H9 (cell line): ENCODE data around the gene PIAS2. TPM values are rescaled to one million over a fixed set of nuclear protein-coding genes. Genes with fewer than 3 reads are reported as not detected.
"Not testable (repeated sequence)": the region's sequence is repeated elsewhere in the genome, so short reads cannot be mapped to it uniquely, and the experiment has no call there.

Experiments
- DNase-seq: peaks from one replicate; pipeline ENCODE4 v3.0.0-alpha.2; 2017
- H2AFZ ChIP-seq: one replicate; pipeline ENCODE4 v1.6.1; 2013; ENCODE audit warnings: mild to moderate bottlenecking, low read length, control low read depth, moderate library complexity
- H2AK5ac ChIP-seq: 2 replicates; pipeline ENCODE4 v1.6.1; 2013; ENCODE audit warnings: low read length, control low read depth, mixed read lengths; ENCODE audit not compliant: insufficient read length
- H2BK120ac ChIP-seq: one replicate; pipeline ENCODE4 v1.6.1; 2013; ENCODE audit warnings: low read depth, mild to moderate bottlenecking, low read length, control low read depth, inconsistent platforms; ENCODE audit not compliant: poor library complexity, severe bottlenecking
- H2BK12ac ChIP-seq: 2 replicates; pipeline ENCODE4 v1.6.1; 2013; ENCODE audit warnings: low read length, control low read depth, mixed read lengths, low read depth; ENCODE audit not compliant: insufficient read length
- H2BK15ac ChIP-seq: 2 replicates; pipeline ENCODE4 v1.6.1; 2013; ENCODE audit warnings: low read depth, low read length, control low read depth
- H2BK20ac ChIP-seq: one replicate; pipeline ENCODE4 v1.6.1; 2013; ENCODE audit warnings: low read depth, mild to moderate bottlenecking, low read length, control low read depth, inconsistent platforms; ENCODE audit not compliant: poor library complexity, severe bottlenecking
- H2BK5ac ChIP-seq: 2 replicates; pipeline ENCODE4 v1.6.1; 2013; ENCODE audit warnings: low read length, control low read depth, mixed read lengths; ENCODE audit not compliant: insufficient read length
- H3K14ac ChIP-seq: 2 replicates; pipeline ENCODE4 v1.6.1; 2013; ENCODE audit warnings: low read length, control low read depth; ENCODE audit not compliant: insufficient read depth
- H3K18ac ChIP-seq: 2 replicates; pipeline ENCODE4 v1.6.1; 2013; ENCODE audit warnings: low read depth, mild to moderate bottlenecking, mixed read lengths, low read length, control low read depth; ENCODE audit not compliant: insufficient read length
- H3K23ac ChIP-seq: 2 replicates; pipeline ENCODE4 v1.6.1; 2013; ENCODE audit warnings: low read length, control low read depth, mixed read lengths, low read depth; ENCODE audit not compliant: insufficient read length
- H3K23me2 ChIP-seq: 2 replicates; pipeline ENCODE4 v1.6.1; 2013; ENCODE audit warnings: low read depth, mild to moderate bottlenecking, mixed read lengths, low read length, control low read depth; ENCODE audit not compliant: insufficient read length, poor library complexity, severe bottlenecking
- H3K27ac ChIP-seq: 2 replicates; pipeline ENCODE4 v1.5.1; 2013; ENCODE audit warnings: low read length, control low read depth, mixed read lengths, low read depth; ENCODE audit not compliant: insufficient read length
- H3K27me3 ChIP-seq: 2 replicates; pipeline ENCODE4 v1.6.1; 2013; ENCODE audit warnings: low read length, control low read depth, inconsistent platforms; ENCODE audit not compliant: insufficient read depth
- H3K4ac ChIP-seq: 2 replicates; pipeline ENCODE4 v1.6.1; 2013; ENCODE audit warnings: low read depth, mild to moderate bottlenecking, control low read depth, inconsistent platforms, low read length, moderate library complexity
- H3K4me1 ChIP-seq: 2 replicates; pipeline ENCODE4 v1.6.1; 2013; ENCODE audit warnings: low read length, control low read depth, inconsistent platforms; ENCODE audit not compliant: insufficient read depth
- H3K4me2 ChIP-seq: 2 replicates; pipeline ENCODE4 v1.6.1; 2013; ENCODE audit warnings: low read length, control low read depth, mixed read lengths; ENCODE audit not compliant: insufficient read length, insufficient read depth
- H3K56ac ChIP-seq: 2 replicates; pipeline ENCODE4 v1.6.1; 2013; ENCODE audit warnings: low read depth, mild to moderate bottlenecking, mixed read lengths, low read length, control low read depth; ENCODE audit not compliant: insufficient read length
- H3K79me1 ChIP-seq: 2 replicates; pipeline ENCODE4 v1.6.1; 2013; ENCODE audit warnings: low read depth, mild to moderate bottlenecking, moderate library complexity, low read length, control low read depth, inconsistent platforms; ENCODE audit not compliant: insufficient read depth, poor library complexity, severe bottlenecking
- H3K79me2 ChIP-seq: 2 replicates; pipeline ENCODE4 v1.6.1; 2013; ENCODE audit warnings: low read length, control low read depth, inconsistent platforms; ENCODE audit not compliant: insufficient read depth
- H3K9ac ChIP-seq: 2 replicates; pipeline ENCODE4 v1.6.1; 2013; ENCODE audit warnings: low read length, control low read depth, mixed read lengths; ENCODE audit not compliant: insufficient read length; ENCODE audit errors: extremely low read depth
- H3K9me3 ChIP-seq: one replicate; pipeline ENCODE4 v1.6.1; 2013; ENCODE audit warnings: low read depth, low read length, inconsistent platforms; ENCODE audit not compliant: control insufficient read depth
- H3T11ph ChIP-seq: one replicate; pipeline ENCODE4 v1.6.1; 2013; ENCODE audit warnings: mild to moderate bottlenecking, low read length, control low read depth, inconsistent platforms
- H4K20me1 ChIP-seq: one replicate; pipeline ENCODE4 v1.6.1; 2013; ENCODE audit not compliant: control insufficient read depth, insufficient read length, insufficient read depth
- H4K5ac ChIP-seq: 2 replicates; pipeline ENCODE4 v1.6.1; 2013; ENCODE audit warnings: low read depth, mild to moderate bottlenecking, mixed read lengths, low read length, control low read depth; ENCODE audit not compliant: insufficient read length
- H4K8ac ChIP-seq: replicated peaks from 2 replicates; pipeline ENCODE4 v1.6.1; 2013; ENCODE audit warnings: low read length, control low read depth, mixed read lengths, low read depth; ENCODE audit not compliant: insufficient read length
- H4K91ac ChIP-seq: 2 replicates; pipeline ENCODE4 v1.6.1; 2013; ENCODE audit warnings: low read depth, mild to moderate bottlenecking, moderate library complexity, mixed read lengths, low read length, control low read depth; ENCODE audit not compliant: insufficient read length
- H3K27ac Mint-ChIP-seq, 3 experiments: 2 replicates in 2 of 3; 3 replicates in 1 of 3; pipeline ENCODE4 v1.8.0; 2020 to 2021; ENCODE audit warnings: mixed read lengths in 3 of 3, mild to moderate bottlenecking in 1 of 3, moderate library complexity in 1 of 3
- H3K27me3 Mint-ChIP-seq: 2 replicates; pipeline ENCODE4 v1.8.0; 2021; ENCODE audit warnings: low read depth, mild to moderate bottlenecking, moderate library complexity, mixed read lengths
- H3K36me3 Mint-ChIP-seq, 3 experiments: 2 replicates in 2 of 3; 3 replicates in 1 of 3; pipeline ENCODE4 v1.8.0; 2020 to 2021; ENCODE audit warnings: low read depth in 3 of 3, mixed read lengths in 3 of 3; ENCODE audit not compliant: insufficient read depth in 1 of 3
- H3K4me1 Mint-ChIP-seq, 2 experiments: 2 replicates each; pipeline ENCODE4 v1.8.0; 2020; ENCODE audit warnings: mixed read lengths in 2 of 2
- H3K4me3 Mint-ChIP-seq, 2 experiments: 2 replicates in 1 of 2; 3 replicates in 1 of 2; pipeline ENCODE4 v1.8.0; 2020 to 2021; ENCODE audit warnings: mild to moderate bottlenecking in 2 of 2, mixed read lengths in 2 of 2, moderate library complexity in 1 of 2
- H3K9me3 Mint-ChIP-seq, 2 experiments: 2 replicates in 1 of 2; 3 replicates in 1 of 2; pipeline ENCODE4 v1.8.0; 2020; ENCODE audit warnings: mild to moderate bottlenecking in 2 of 2, mixed read lengths in 2 of 2, moderate library complexity in 1 of 2
- WGBS: extraction: QIAGEN DNeasy Blood & Tissue Kit; methylation state at CpG from one replicate; pipeline ENCODE4 v1.1.7; 2013; ENCODE audit warnings: missing lambda C conversion rate, low lambda C conversion rate, mixed read lengths; ENCODE audit not compliant: insufficient read length; ENCODE audit errors: extremely low coverage; 5-methylcytosine and 5-hydroxymethylcytosine counted together
- total RNA-seq: library from RNA; stranded (reverse); gene quantifications from 2 replicates; pipeline ENCODE4 v1.2.1, GENCODE V29; 2021

PIAS2 gene
- total RNA-seq, 1 experiment from 2014 or later, result 58.4 TPM

GRCh38 chr18:46964579-46965293 lies 47.4 kb upstream of the PIAS2 start:
- not testable (repeated sequence) for H2BK12ac ChIP-seq, H4K8ac ChIP-seq, H2AK5ac ChIP-seq, H4K91ac ChIP-seq, H2BK120ac ChIP-seq, H3K4me1 ChIP-seq, H3K4ac ChIP-seq, H3K4me3 Mint-ChIP-seq, H3K27me3 Mint-ChIP-seq, H2BK5ac ChIP-seq, H3K18ac ChIP-seq, H2BK20ac ChIP-seq, H3K4me2 ChIP-seq, H3K14ac ChIP-seq, H3K27ac Mint-ChIP-seq, H3K23ac ChIP-seq, H3K56ac ChIP-seq, H3T11ph ChIP-seq, H4K20me1 ChIP-seq, H2BK15ac ChIP-seq, H3K79me1 ChIP-seq, DNase-seq, H3K9me3 Mint-ChIP-seq, H2AFZ ChIP-seq, H3K27ac ChIP-seq, H3K79me2 ChIP-seq, H3K9me3 ChIP-seq, H3K9ac ChIP-seq, H3K23me2 ChIP-seq, H3K27me3 ChIP-seq, H4K5ac ChIP-seq, H3K4me1 Mint-ChIP-seq
- peaks cover 4 to 15% (median 8%) of the 10 kb centered on the region in 3 experiments; a peak in 5 of 7 replicates for H3K36me3 Mint-ChIP-seq
- no CpG with 5 or more reads among the region's 31 CpGs for WGBS

DNA sequence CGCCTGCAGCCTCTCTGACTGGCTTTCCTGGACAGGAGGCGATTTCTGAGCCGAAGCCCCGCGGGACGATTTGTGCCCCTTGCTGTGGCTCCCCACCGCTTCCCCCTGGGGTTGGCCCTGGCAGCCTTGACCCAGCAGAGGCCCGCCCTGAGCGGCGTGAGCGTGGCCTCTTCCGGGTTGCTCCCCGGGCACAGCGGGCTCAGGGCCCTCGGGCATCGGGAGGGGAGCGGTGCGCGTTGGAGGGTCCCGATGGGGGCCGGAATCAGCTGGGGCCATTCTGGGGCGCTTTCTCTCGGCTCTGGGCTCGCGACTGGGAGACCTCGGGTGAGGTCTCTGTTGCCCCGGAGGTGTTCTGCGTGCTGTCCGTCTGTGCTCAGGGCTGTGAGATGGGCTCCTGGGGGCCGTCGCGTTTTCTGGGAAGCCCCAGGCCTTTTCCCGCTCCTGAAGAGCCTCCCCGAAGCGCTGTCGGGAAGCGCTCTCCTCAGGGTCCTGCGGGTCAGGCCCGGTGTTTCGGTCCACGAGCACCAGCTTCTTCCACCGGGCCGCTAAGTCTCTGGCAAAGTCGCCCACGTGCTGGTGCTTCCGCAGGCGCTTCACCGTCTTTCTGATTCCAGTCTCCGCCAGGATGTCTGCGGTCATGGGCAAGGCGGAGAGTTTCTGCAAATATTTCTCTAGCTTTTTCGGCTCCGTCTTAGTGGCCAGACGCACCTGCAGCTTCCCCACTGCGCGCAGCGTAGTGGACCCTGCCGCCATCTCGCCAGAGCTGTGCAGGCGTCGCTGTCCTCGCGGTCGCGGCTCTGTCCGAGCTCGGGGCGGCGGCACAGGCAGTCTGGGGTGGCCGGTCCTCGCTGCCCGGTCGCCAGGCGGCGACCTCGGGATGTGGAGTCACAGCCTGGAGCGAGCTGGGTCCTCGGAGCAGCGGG lies 46.6 kb upstream of the PIAS2 start:
- H3K23me2 ChIP-seq, H2AFZ ChIP-seq, H3K4me1 Mint-ChIP-seq, H2AK5ac ChIP-seq, H3K4me3 Mint-ChIP-seq, H4K5ac ChIP-seq, H4K91ac ChIP-seq, H2BK12ac ChIP-seq, H3K9me3 ChIP-seq, H3K27ac ChIP-seq, H3K23ac ChIP-seq, H3K27me3 ChIP-seq, H3K14ac ChIP-seq, H3K4ac ChIP-seq, H3K79me2 ChIP-seq, H3K4me2 ChIP-seq, H3K18ac ChIP-seq, H3K27ac Mint-ChIP-seq, H3K27me3 Mint-ChIP-seq, H3K9me3 Mint-ChIP-seq, DNase-seq, H3K4me1 ChIP-seq, H4K20me1 ChIP-seq, H2BK5ac ChIP-seq, H3K9ac ChIP-seq, H4K8ac ChIP-seq, H3T11ph ChIP-seq, H3K79me1 ChIP-seq, H2BK20ac ChIP-seq, H2BK15ac ChIP-seq, H3K56ac ChIP-seq, H2BK120ac ChIP-seq: not testable (repeated sequence)
- H3K36me3 Mint-ChIP-seq, result peaks cover 4 to 15% (median 8%) of the 10 kb centered on the region in 3 experiments; a peak in 5 of 7 replicates
- no CpG with 5 or more reads among the region's 79 CpGs for WGBS
